HCT116 (cell line): ENCODE measurements around the gene NEUROD1. TPM values are rescaled to one million over a fixed set of nuclear protein-coding genes. Genes with fewer than 3 reads are reported as not detected.

Experiments
- ATAC-seq: fragments of 200-7000 bp; cut with Tn5 transposase; 2 replicates; pipeline ENCODE4 v1.9.1; 2020; ENCODE audit warnings: mild to moderate bottlenecking, moderate library complexity
- BruUV-seq: library from RNA; stranded (reverse); fragments of 400-500 nt; replicated peaks from 2 replicates; lab custom pipeline; 2021; lab: Mats Ljungman, UMichigan
- CTCF ChIA-PET: fragments of 300-600 bp; sonication (Branson Sonifier 250); formaldehyde crosslinking; loops from one replicate; lab custom pipeline; 2021; ENCODE audit warnings: antibody characterized with exemption; lab: Charles Lee
- POLR2A ChIA-PET: fragments of 300-600, 350-600 bp; sonication (Branson Sonifier 250); formaldehyde crosslinking; loops from one replicate; lab custom pipeline; 2021; ENCODE audit warnings: antibody characterized with exemption; lab: Charles Lee
- RAD21 ChIA-PET, 2 experiments: fragments of 300-600 bp; sonication (Branson Sonifier 250); formaldehyde crosslinking; loops; one replicate each; lab custom pipeline; 2023; ENCODE audit warnings: low total read pairs in 2 of 2; ENCODE audit not compliant: uncharacterized antibody in 2 of 2, unreplicated experiment in 2 of 2, low non-redundant PET in 1 of 2; lab: Charles Lee
- DNase-seq: peaks from one replicate; pipeline ENCODE4 v3.0.0-alpha.2; 2010; ENCODE audit warnings: low read depth, low spot score
- H2AFZ ChIP-seq: fragments of 200-600 bp; shearing (Covaris generic), sonication (generic); 2 replicates; pipeline ENCODE4 v1.6.1; 2017; ENCODE audit warnings: low read depth, mixed run types, mixed read lengths, antibody characterized with exemption, low read length; ENCODE audit not compliant: poor library complexity, severe bottlenecking
- H3K27ac ChIP-seq: 2 replicates; pipeline ENCODE4 v1.5.1; 2012; ENCODE audit warnings: low read depth, low read length
- H3K27me3 ChIP-seq: fragments of 200-600 bp; sonication (generic); 2 replicates; pipeline ENCODE4 v1.6.1; 2016; ENCODE audit warnings: mixed run types, low read length, mixed read lengths; ENCODE audit not compliant: insufficient read depth
- H3K36me3 ChIP-seq, 2 experiments: fragments of 200-500 bp in 1 of 2; fragments of 200-600 bp in 1 of 2; sonication (Bioruptor generic) in 1 of 2; sonication (generic) in 1 of 2; 2 replicates each; pipeline versions ENCODE4 v1.5.1 to v1.6.1; 2014 to 2016; ENCODE audit warnings: low read length in 2 of 2, inconsistent platforms in 1 of 2, mixed read lengths in 1 of 2, mixed run types in 1 of 2; ENCODE audit not compliant: insufficient read depth in 2 of 2, control insufficient read depth in 1 of 2
- H3K4me1 ChIP-seq, 2 experiments: fragments of 200-600 bp in 1 of 2; sonication (generic) in 1 of 2; 2 replicates each; pipeline versions ENCODE4 v1.5.1 to v1.6.1; 2012 to 2017; ENCODE audit warnings: low read length in 2 of 2, inconsistent platforms in 1 of 2, mild to moderate bottlenecking in 1 of 2, mixed read lengths in 1 of 2, mixed run types in 1 of 2, moderate library complexity in 1 of 2; ENCODE audit not compliant: insufficient read depth in 2 of 2, control insufficient read depth in 1 of 2
- H3K4me2 ChIP-seq: fragments of 200-600 bp; sonication (generic); 2 replicates; pipeline ENCODE4 v1.6.1; 2017; ENCODE audit warnings: mixed run types, low read length, mixed read lengths
- H3K4me3 ChIP-seq, 2 experiments: fragments of 200-600 bp in 1 of 2; sonication (generic) in 1 of 2; replicated peaks in 1 of 2; 2 replicates each; pipeline ENCODE4 v1.5.1; 2011 to 2016; ENCODE audit warnings: low read length in 2 of 2, control low read depth in 1 of 2, low read depth in 1 of 2, mild to moderate bottlenecking in 1 of 2, mixed read lengths in 1 of 2, mixed run types in 1 of 2
- H3K79me2 ChIP-seq: fragments of 200-600 bp; sonication (generic); 2 replicates; pipeline ENCODE4 v1.6.1; 2017; ENCODE audit warnings: mild to moderate bottlenecking, mixed run types, low read length, moderate library complexity, mixed read lengths; ENCODE audit not compliant: insufficient read depth
- H3K9ac ChIP-seq: fragments of 200-600 bp; sonication (generic); 2 replicates; pipeline ENCODE4 v1.6.1; 2016; ENCODE audit warnings: low read length, mixed read lengths
- H3K9me2 ChIP-seq: fragments of 200-600 bp; sonication (generic), shearing (Covaris generic); 2 replicates; pipeline ENCODE4 v1.6.1; 2017; ENCODE audit warnings: mixed run types, mild to moderate bottlenecking, moderate library complexity; ENCODE audit not compliant: insufficient read depth
- H3K9me3 ChIP-seq, 2 experiments: fragments of 200-500 bp in 1 of 2; fragments of 200-600 bp in 1 of 2; sonication (Bioruptor generic) in 1 of 2; sonication (generic) in 1 of 2; 2 replicates each; pipeline ENCODE4 v1.6.1; 2014 to 2017; ENCODE audit warnings: low read length in 2 of 2, mixed read lengths in 2 of 2, inconsistent platforms in 1 of 2, low read depth in 1 of 2, mild to moderate bottlenecking in 1 of 2, mixed run types in 1 of 2, moderate library complexity in 1 of 2; ENCODE audit not compliant: control insufficient read depth in 1 of 2, insufficient read depth in 1 of 2
- H4K20me1 ChIP-seq: fragments of 200-600 bp; sonication (generic), shearing (Covaris generic); 2 replicates; pipeline ENCODE4 v1.6.1; 2017; ENCODE audit warnings: mixed run types, mild to moderate bottlenecking, moderate library complexity; ENCODE audit not compliant: insufficient read depth
- ELF1 ChIP-seq: IDR thresholded peaks from 2 replicates; pipeline ENCODE4 v1.6.1; 2012; ENCODE audit warnings: low read depth, borderline replicate concordance
- EZH2phosphoT487 ChIP-seq: fragments of 200-600 bp; IDR thresholded peaks from 2 replicates; pipeline ENCODE4 v1.6.1; 2018; ENCODE audit warnings: antibody characterized with exemption, borderline replicate concordance
- FOSL1 ChIP-seq: IDR thresholded peaks from 2 replicates; pipeline ENCODE4 v1.6.1; 2012; ENCODE audit warnings: low read depth
- POLR2A ChIP-seq: IDR thresholded peaks from 2 replicates; pipeline ENCODE4 v1.7.0; 2011; ENCODE audit warnings: borderline replicate concordance; ENCODE audit not compliant: insufficient read depth, insufficient read length; ENCODE audit errors: extremely low read depth
- POLR2AphosphoS5 ChIP-seq: IDR thresholded peaks from 2 replicates; pipeline ENCODE4 v1.6.1; 2011; ENCODE audit warnings: mild to moderate bottlenecking, low read depth, low read length, moderate library complexity
- RAD21 ChIP-seq: IDR thresholded peaks from 2 replicates; pipeline ENCODE4 v1.6.1; 2012; ENCODE audit warnings: low read depth, mild to moderate bottlenecking
- SP1 ChIP-seq: IDR thresholded peaks from 2 replicates; pipeline ENCODE4 v1.6.1; 2012; ENCODE audit warnings: low read depth
- SRF ChIP-seq: IDR thresholded peaks from 2 replicates; pipeline ENCODE4 v1.6.1; 2012; ENCODE audit warnings: low read depth
- TCF7L2 ChIP-seq: IDR thresholded peaks from 2 replicates; pipeline ENCODE4 v1.7.0; 2011; ENCODE audit warnings: borderline replicate concordance, inconsistent platforms; ENCODE audit not compliant: insufficient read depth, insufficient read length; ENCODE audit errors: extremely low read depth
- YY1 ChIP-seq: IDR thresholded peaks from 2 replicates; pipeline ENCODE4 v1.6.1; 2011; ENCODE audit warnings: low read length, low read depth, moderate library complexity, mild to moderate bottlenecking; ENCODE audit not compliant: insufficient replicate concordance; ENCODE audit errors: extremely low read depth
- ZNF274 ChIP-seq: fragments of 200-500 bp; sonication (Bioruptor generic); IDR thresholded peaks from 2 replicates; pipeline ENCODE4 v1.6.1; 2014; ENCODE audit warnings: mild to moderate bottlenecking, low read depth, low read length, inconsistent platforms
- intact Hi-C: fragments of 100-400 bp; cut with micrococcal nuclease; formaldehyde crosslinking; loops from 2 replicates; pipeline ENCODE4 v1.10.0; 2022
- total RNA-seq: library from RNA; stranded (reverse); gene quantifications from one replicate; pipeline ENCODE4 v1.2.1, GENCODE V29; 2021; ENCODE audit not compliant: unreplicated experiment
- TF ChIP-seq, protein P1 (sequence below): IDR thresholded peaks from 2 replicates; pipeline ENCODE4 v1.6.1; 2012
- TF ChIP-seq, protein P2 (sequence below): IDR thresholded peaks from 2 replicates; pipeline ENCODE4 v1.6.1; 2012

NEUROD1 gene
- total RNA-seq, 1 experiment from 2014 or later: not detected

DNA sequence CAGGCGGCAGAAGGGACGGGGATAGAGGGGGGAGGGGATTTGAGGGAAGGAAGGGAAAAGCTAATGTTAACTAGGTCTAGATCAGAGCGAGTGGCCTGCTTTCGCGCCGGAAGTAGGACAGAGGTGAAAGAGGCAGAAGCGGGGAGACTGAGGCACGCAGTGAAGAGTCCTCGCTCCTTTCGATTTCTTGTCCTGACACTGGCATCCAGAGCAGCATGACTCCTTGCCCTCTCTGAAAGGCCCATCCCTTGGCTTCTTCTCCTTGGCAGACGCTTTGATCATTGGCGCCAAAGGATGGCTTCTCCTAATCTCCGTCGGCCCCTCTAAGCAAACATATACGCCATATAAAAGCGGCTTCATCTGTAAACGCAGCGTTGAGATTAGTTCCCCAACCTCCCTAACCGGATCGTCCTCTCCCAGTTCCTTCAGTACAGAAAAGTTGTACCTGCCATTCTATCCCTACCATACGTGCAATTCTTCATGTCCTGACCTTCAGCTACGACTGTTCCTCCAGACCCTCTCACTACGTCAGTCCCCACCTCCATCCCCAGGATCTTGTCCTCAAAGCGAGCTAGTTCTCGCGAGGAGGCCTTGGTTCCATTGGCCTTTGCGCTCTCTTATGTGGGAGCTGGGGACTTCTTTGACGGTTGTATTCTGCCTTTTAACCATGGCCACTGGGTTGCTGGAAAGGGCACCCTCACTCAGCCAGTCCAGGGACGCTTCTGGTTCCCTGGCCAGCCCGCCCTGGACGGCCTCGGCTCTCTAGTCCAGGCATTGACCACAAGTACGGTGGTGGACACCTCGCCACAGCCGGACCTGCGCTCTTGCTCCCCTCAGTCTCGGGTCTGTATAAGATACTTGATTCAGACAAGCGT is 857 bp upstream of the NEUROD1 start:
- DNase-seq: no peak
- H3K79me2 ChIP-seq: no peaks in the 10 kb centered on the region
- H3K27ac ChIP-seq: no peak overlapping the region
- peaks cover 14% of the 10 kb centered on the region; the same call in 1 of the 2 replicates for H3K27me3 ChIP-seq
- H3K4me3 ChIP-seq: no peak overlapping the region
- H4K20me1 ChIP-seq: no peaks in the 10 kb centered on the region
- POLR2A ChIA-PET: no interaction called here
- ATAC-seq: no peak
- H3K9me2 ChIP-seq: no peaks in the 10 kb centered on the region
- H2AFZ ChIP-seq: no peak overlapping the region
- CTCF ChIA-PET: no interaction called here
- no peaks in the 10 kb centered on the region for H3K9me3 ChIP-seq
- H3K36me3 ChIP-seq: no peaks in the 10 kb centered on the region
- BruUV-seq: no TSS peak
- H3K4me2 ChIP-seq: no peak overlapping the region
- peaks cover 0 to 10% of the 10 kb centered on the region in 2 experiments; a peak in 2 of 4 replicates for H3K4me1 ChIP-seq
- no peak for TF ChIP-seq FOSL1
- TF ChIP-seq, protein P1, sequence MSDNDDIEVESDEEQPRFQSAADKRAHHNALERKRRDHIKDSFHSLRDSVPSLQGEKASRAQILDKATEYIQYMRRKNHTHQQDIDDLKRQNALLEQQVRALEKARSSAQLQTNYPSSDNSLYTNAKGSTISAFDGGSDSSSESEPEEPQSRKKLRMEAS: no peak
- TF ChIP-seq, protein P2, sequence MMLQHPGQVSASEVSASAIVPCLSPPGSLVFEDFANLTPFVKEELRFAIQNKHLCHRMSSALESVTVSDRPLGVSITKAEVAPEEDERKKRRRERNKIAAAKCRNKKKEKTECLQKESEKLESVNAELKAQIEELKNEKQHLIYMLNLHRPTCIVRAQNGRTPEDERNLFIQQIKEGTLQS: no peak
- TF ChIP-seq TCF7L2: no peak
- TF ChIP-seq SRF: no peak
- no peak for TF ChIP-seq YY1
- TF ChIP-seq SP1: no peak
- TF ChIP-seq POLR2AphosphoS5: no peak
- no peak for TF ChIP-seq POLR2A
- TF ChIP-seq ZNF274: no peak
- no peak for TF ChIP-seq EZH2phosphoT487
- no peak for TF ChIP-seq ELF1
- TF ChIP-seq RAD21: no peak
- intact Hi-C loops: no loop called here
- no peak overlapping the region for H3K9ac ChIP-seq
- RAD21 ChIA-PET: no interaction called here
